ENCODE data around the gene EMC8. TPM values are rescaled to one million over a fixed set of nuclear protein-coding genes. Genes with fewer than 3 reads are reported as not detected.

EMC8 gene
- polyA plus RNA-seq, 1 experiment: 30.5 TPM

- DNase-seq (ENCODE audit: low read depth, low spot score): no peak
- ChIA-PET CTCF (interaction anchor here (1.1 to 1.3 kb wide), 2 partner anchors 10 to 12 kb away, joined by 5 to 9 read pairs; no protein-coding TSS in a partner anchor), POLR2A (interaction anchor here (1.1 kb wide), 1 partner anchor 71 kb away, joined by 4 read pairs; no protein-coding TSS in a partner anchor)
- H3K27me3 ChIP-seq (ENCODE audit: control insufficient read depth, insufficient read depth, low read length): no peaks in the 10 kb centered on the region
- no peaks in the 10 kb centered on the region; the same call in 1 of the 2 replicates for H3K9me3 ChIP-seq (ENCODE audit: control insufficient read depth, insufficient read depth, low read length)
- H3K27ac ChIP-seq (ENCODE audit: low read depth, low read length): no peak overlapping the region
- no peak overlapping the region for H3K4me3 ChIP-seq (ENCODE audit: low read depth, low read length)
- peak; percentile 20; the same call in 1 of the 2 replicates for TF ChIP-seq CTCF (IDR thresholded peaks at IDR 0.05; ENCODE audit: low read depth, low read length)
Observed at GRCh38 chr16:85728879-85729278, 70.5 kb downstream of the EMC8 start.

Small RNA genes within 50 kb of the gene (small RNA-seq; reads per million reads assigned to genes)
- gene RNU1-103P (ENCODE audit: insufficient read length, low read depth): not detected

Other genes with a start within 250 kb of the EMC8 start
- gene GSE1, start 186.2 kb downstream of the EMC8 start, polyA plus RNA-seq (2011; rRNA removed): 18.2 and 21.0 TPM in 2 replicates
- 4.2 and 5.1 TPM in 2 replicates for gene GINS2, start 110.6 kb downstream of the EMC8 start, polyA plus RNA-seq (2011; rRNA removed)
- 3.2 and 5.0 TPM in 2 replicates for gene C16orf74, start 48.4 kb downstream of the EMC8 start, polyA plus RNA-seq (2011; rRNA removed)
- gene COX4I1, start 151 bp upstream of the EMC8 start, polyA plus RNA-seq (2011; rRNA removed): 828 and 879 TPM in 2 replicates
- not detected in 2 replicates for gene IRF8, start 99.6 kb upstream of the EMC8 start, polyA plus RNA-seq (2011; rRNA removed)